Endodermal cell (in vitro differentiated cells): Measurements from ENCODE around the gene RBM38. TPM values are rescaled to one million over a fixed set of nuclear protein-coding genes. Genes with fewer than 3 reads are reported as not detected.

Experiments used
- DNase-seq: peaks from one replicate; pipeline ENCODE4 v3.0.0-alpha.2; 2017
- H3K27ac ChIP-seq: 2 replicates; pipeline ENCODE4 v1.5.1; 2013; ENCODE audit warnings: mild to moderate bottlenecking, low read depth, low read length, moderate library complexity
- H3K27me3 ChIP-seq: 2 replicates; pipeline ENCODE4 v1.6.1; 2013; ENCODE audit warnings: mild to moderate bottlenecking, low read length, moderate library complexity; ENCODE audit not compliant: insufficient read depth, control insufficient read depth, poor library complexity, severe bottlenecking
- H3K36me3 ChIP-seq: 2 replicates; pipeline ENCODE4 v1.7.0; 2013; ENCODE audit warnings: mild to moderate bottlenecking, low read length, moderate library complexity; ENCODE audit not compliant: control insufficient read depth, insufficient read depth
- H3K4me1 ChIP-seq: one replicate; pipeline ENCODE4 v1.7.0; 2013; ENCODE audit warnings: low read length; ENCODE audit not compliant: control insufficient read depth, insufficient read depth
- H3K4me3 ChIP-seq: 2 replicates; pipeline ENCODE4 v1.5.1; 2013; ENCODE audit warnings: mild to moderate bottlenecking, low read length, moderate library complexity
- H3K9ac ChIP-seq: 2 replicates; pipeline ENCODE4 v1.6.1; 2013; ENCODE audit warnings: mild to moderate bottlenecking, low read length, moderate library complexity; ENCODE audit not compliant: poor library complexity, severe bottlenecking; ENCODE audit errors: extremely low read depth
- H3K9me3 ChIP-seq: 2 replicates; pipeline ENCODE4 v1.6.1; 2013; ENCODE audit warnings: mild to moderate bottlenecking, low read length, moderate library complexity; ENCODE audit not compliant: control insufficient read depth
- H3K27ac Mint-ChIP-seq: 2 replicates; pipeline ENCODE4 v1.8.0; 2020; ENCODE audit warnings: mixed read lengths
- H3K27me3 Mint-ChIP-seq: 2 replicates; pipeline ENCODE4 v1.8.0; 2021; ENCODE audit warnings: mild to moderate bottlenecking, mixed read lengths; ENCODE audit not compliant: insufficient read depth
- H3K36me3 Mint-ChIP-seq: 2 replicates; pipeline ENCODE4 v1.8.0; 2020; ENCODE audit warnings: low read depth, mixed read lengths
- H3K4me1 Mint-ChIP-seq: 2 replicates; pipeline ENCODE4 v1.8.0; 2020; ENCODE audit warnings: mixed read lengths
- H3K4me3 Mint-ChIP-seq: 2 replicates; pipeline ENCODE4 v1.8.0; 2020; ENCODE audit warnings: mild to moderate bottlenecking, moderate library complexity, mixed read lengths
- H3K9me3 Mint-ChIP-seq: 2 replicates; pipeline ENCODE4 v1.8.0; 2020; ENCODE audit warnings: mild to moderate bottlenecking, mixed read lengths
- WGBS, 2 experiments: methylation state at CpG; one replicate each; pipeline versions ENCODE4 v1.1.5 to v1.1.7; 2013; ENCODE audit warnings: missing lambda C conversion rate in 2 of 2, mixed read lengths in 1 of 2; ENCODE audit not compliant: insufficient coverage in 1 of 2, insufficient read length in 1 of 2; 5-methylcytosine and 5-hydroxymethylcytosine counted together
- total RNA-seq, 2 donors: library from RNA; stranded (reverse); fragmentation: NEBNext Ultra II Directional in 1 of 2; extraction: Animal tissue kit (Norgen Biotek cat#: 25700) in 1 of 2; gene quantifications; 2 replicates in 1 of 2; 3 replicates in 1 of 2; pipeline ENCODE4 v1.2.1, GENCODE V29; 2021
- TF ChIP-seq, protein P1 (sequence below): fragments of 200-600 bp; sonication (generic); conservative IDR thresholded peaks from 2 replicates; pipeline ENCODE4 v1.5.0; 2021; ENCODE audit warnings: antibody characterized with exemption, mild to moderate bottlenecking

The RBM38 gene
- total RNA-seq, 2 donors from 2014 or later = 29.0 to 30.2 TPM

DNA sequence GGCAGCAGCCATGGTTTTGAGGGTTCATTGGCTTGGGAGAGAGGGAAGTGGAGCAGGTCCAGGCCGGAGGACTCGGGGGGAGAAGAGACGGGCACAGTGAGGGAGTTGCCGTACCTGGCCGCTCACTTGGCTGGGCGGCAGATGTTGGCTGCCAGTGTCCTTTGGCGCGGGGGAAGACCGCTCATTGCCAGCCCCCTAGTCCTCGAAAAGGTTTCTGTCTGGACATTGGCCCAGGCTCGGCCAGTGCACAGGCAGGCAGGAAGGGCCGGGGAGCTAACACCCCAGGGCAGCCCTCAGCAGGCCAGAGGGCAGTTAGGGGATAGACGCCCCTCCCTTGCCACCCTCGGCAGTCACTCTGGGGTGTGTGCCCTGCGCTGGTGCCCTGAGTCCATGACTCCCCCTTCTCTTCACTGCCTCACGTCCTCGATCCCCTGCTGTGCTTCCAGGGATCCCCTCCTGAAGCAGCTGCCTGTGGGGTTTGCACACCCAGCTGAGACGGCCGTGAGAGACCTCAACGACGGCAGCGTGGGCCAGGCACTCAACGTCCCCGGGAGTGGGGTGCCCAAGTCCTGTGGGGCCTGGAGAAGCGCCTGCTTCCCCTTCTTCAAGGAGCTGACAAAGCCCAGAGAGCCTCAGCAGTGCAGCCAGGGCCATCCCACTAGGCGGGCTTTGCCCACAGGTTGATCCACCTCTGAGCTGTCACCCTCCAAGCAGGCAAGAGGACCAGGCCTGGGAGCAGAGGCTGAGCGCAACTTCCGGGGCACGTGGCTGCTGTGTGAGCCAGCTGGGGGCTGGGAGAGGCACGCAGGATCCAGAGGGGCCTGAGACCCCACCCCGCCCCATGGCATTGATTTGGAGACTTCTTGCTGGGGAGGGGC, 20.4 kb downstream of the RBM38 start:
- H3K27ac Mint-ChIP-seq = no peak overlapping the region
- H3K4me3 Mint-ChIP-seq = no peak overlapping the region
- H3K9me3 ChIP-seq = no peaks in the 10 kb centered on the region
- peaks cover 5% of the 10 kb centered on the region for H3K36me3 ChIP-seq
- no peaks in the 10 kb centered on the region for H3K27me3 Mint-ChIP-seq
- H3K27ac ChIP-seq = no peak overlapping the region
- H3K4me3 ChIP-seq = no peak overlapping the region
- H3K36me3 Mint-ChIP-seq = peaks cover 14% of the 10 kb centered on the region
- H3K9me3 Mint-ChIP-seq = no peaks in the 10 kb centered on the region
- DNase-seq = no peak
- TF ChIP-seq, protein P1, sequence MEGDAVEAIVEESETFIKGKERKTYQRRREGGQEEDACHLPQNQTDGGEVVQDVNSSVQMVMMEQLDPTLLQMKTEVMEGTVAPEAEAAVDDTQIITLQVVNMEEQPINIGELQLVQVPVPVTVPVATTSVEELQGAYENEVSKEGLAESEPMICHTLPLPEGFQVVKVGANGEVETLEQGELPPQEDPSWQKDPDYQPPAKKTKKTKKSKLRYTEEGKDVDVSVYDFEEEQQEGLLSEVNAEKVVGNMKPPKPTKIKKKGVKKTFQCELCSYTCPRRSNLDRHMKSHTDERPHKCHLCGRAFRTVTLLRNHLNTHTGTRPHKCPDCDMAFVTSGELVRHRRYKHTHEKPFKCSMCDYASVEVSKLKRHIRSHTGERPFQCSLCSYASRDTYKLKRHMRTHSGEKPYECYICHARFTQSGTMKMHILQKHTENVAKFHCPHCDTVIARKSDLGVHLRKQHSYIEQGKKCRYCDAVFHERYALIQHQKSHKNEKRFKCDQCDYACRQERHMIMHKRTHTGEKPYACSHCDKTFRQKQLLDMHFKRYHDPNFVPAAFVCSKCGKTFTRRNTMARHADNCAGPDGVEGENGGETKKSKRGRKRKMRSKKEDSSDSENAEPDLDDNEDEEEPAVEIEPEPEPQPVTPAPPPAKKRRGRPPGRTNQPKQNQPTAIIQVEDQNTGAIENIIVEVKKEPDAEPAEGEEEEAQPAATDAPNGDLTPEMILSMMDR = no peak
- no peaks in the 10 kb centered on the region for H3K27me3 ChIP-seq
- H3K4me1 Mint-ChIP-seq = no peaks in the 10 kb centered on the region
- 90 to 92% methylated on average over 18 to 31 of the region's 31 CpGs for WGBS, 2 experiments
- H3K4me1 ChIP-seq = no peaks in the 10 kb centered on the region
- no peak overlapping the region for H3K9ac ChIP-seq

DNA sequence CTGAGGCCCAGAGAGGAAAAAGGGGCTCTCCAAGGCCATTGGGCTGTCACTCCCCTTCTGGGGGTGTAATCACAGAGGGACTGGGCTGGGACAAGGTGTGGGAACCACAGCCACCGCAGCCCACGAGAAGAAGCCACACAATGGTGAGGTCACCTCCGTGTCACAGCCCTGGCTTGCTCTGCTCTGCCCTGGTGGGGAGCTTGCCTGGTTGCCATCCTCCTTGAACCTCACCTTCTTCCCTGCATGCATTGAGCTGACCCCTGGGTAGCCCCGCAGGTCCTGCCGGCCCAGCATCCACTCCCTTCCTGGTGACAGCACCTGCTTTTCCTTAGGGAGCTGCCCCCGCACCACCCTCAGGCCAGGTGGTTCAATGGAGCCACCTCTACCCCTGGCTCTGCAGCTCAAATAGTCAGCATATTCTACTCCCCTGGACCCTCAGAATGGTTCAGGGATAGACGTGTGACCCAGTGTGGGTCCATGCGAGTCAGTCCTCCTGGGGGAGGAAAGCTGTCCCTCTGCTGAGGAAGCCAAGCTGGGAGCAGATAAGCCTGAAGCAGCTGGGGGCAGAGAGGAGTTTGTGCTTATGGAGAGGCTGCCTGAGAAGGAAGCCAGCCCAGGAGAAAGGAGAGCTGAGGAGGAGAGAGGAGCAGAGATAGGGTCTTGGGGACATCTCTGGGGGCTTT, 21.3 kb downstream of the RBM38 start:
- Mint-ChIP-seq H3K27me3 (no peaks in the 10 kb centered on the region), H3K4me1 (no peaks in the 10 kb centered on the region)
- WGBS, 2 experiments = 89 to 95% methylated on average over 7 to 8 of the region's 8 CpGs

DNA sequence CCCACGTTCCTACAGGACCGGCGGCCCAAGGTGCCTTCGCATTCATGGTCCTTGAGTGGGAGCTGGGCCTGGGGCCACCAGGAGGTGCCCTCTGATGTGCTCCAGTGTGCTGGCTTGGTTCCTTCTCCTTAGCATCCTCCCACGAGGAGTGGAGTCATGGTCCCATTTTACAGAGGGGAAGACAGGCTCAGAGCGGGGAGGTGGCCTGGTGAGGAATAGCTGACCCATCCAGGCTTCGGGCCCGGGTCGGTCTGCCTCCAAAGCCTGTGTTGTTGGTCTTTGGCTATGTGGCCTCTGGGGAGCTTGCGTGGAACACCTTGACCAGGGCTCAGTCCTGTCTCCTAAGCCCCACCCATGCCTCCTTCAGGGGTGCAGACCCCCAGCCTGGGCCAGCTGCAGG, 22.8 kb downstream of the RBM38 start:
- 94 to 97% methylated on average over 4 to 10 of the region's 10 CpGs for WGBS, 2 experiments
- Mint-ChIP-seq H3K4me1 (no peaks in the 10 kb centered on the region), H3K4me3 (no peak overlapping the region), H3K36me3 (no peaks in the 10 kb centered on the region), H3K27me3 (no peaks in the 10 kb centered on the region), H3K27ac (no peak overlapping the region), H3K9me3 (no peaks in the 10 kb centered on the region)
- Histone ChIP-seq H3K4me3 (no peak overlapping the region), H3K9ac (no peak overlapping the region), H3K27ac (no peak overlapping the region), H3K27me3 (no peaks in the 10 kb centered on the region), H3K4me1 (no peaks in the 10 kb centered on the region), H3K9me3 (no peaks in the 10 kb centered on the region), H3K36me3 (no peaks in the 10 kb centered on the region)
- TF ChIP-seq, protein P1 = no peak
- no peak for DNase-seq

More for the DNA sequence above, 21.3 kb downstream of the RBM38 start:
- H3K4me1 ChIP-seq = no peaks in the 10 kb centered on the region
- H3K9me3 ChIP-seq = no peaks in the 10 kb centered on the region
- H3K9ac ChIP-seq = no peak overlapping the region
- no peaks in the 10 kb centered on the region for H3K9me3 Mint-ChIP-seq
- no peak overlapping the region for H3K4me3 Mint-ChIP-seq
- no peaks in the 10 kb centered on the region for H3K27me3 ChIP-seq
- H3K27ac ChIP-seq = no peak overlapping the region
- TF ChIP-seq, protein P1 = no peak
- no peak overlapping the region for H3K27ac Mint-ChIP-seq
- no peak overlapping the region for H3K4me3 ChIP-seq
- peaks cover 7% of the 10 kb centered on the region for H3K36me3 Mint-ChIP-seq
- DNase-seq = no peak
- peaks cover 5% of the 10 kb centered on the region for H3K36me3 ChIP-seq
